ENCODE data around the gene GALNT1. TPM values are rescaled to one million over a fixed set of nuclear protein-coding genes. Genes with fewer than 3 reads are reported as not detected.

The GALNT1 gene
- total RNA-seq, 1 experiment from 2014 or later: 77.9 TPM

GRCh38 chr18:35590935-35591334 lies 9.4 kb downstream of the GALNT1 start:
- Histone ChIP-seq H3K4me1 (ENCODE audit: insufficient read depth, low read length) (0 out of 2 replicates have a peak, but pooled peaks cover 2% of the 10 kb centered on the region), H2BK20ac (ENCODE audit: low read depth, low read length, poor library complexity, severe bottlenecking) (no peak overlapping the region), H2AK5ac (ENCODE audit: insufficient read length, low read length) (no peak overlapping the region), H2BK15ac (ENCODE audit: low read depth, low read length) (no peak overlapping the region), H4K5ac (ENCODE audit: insufficient read length, low read depth, low read length) (no peak overlapping the region), H4K91ac (ENCODE audit: insufficient read length, low read depth, low read length) (no peak overlapping the region), H2BK5ac (ENCODE audit: insufficient read length, low read length) (no peak overlapping the region), H3K79me1 (ENCODE audit: insufficient read depth, low read depth, low read length, poor library complexity, severe bottlenecking) (peaks cover under 1% of the 10 kb centered on the region), H3K9me3 (ENCODE audit: control insufficient read depth, low read depth, low read length) (no peaks in the 10 kb centered on the region), H3K23ac (ENCODE audit: insufficient read length, low read depth, low read length) (no peak overlapping the region), H2BK12ac (ENCODE audit: insufficient read length, low read depth, low read length) (no peak overlapping the region), H4K8ac (replicated peaks; ENCODE audit: insufficient read length, low read depth, low read length) (no peak overlapping the region), H3K56ac (ENCODE audit: insufficient read length, low read depth, low read length) (no peak overlapping the region), H3K27ac (ENCODE audit: insufficient read length, low read depth, low read length) (no peak overlapping the region), H3K18ac (ENCODE audit: insufficient read length, low read depth, low read length) (no peak overlapping the region), H3K27me3 (ENCODE audit: insufficient read depth, low read length) (no peaks in the 10 kb centered on the region), H3K4ac (ENCODE audit: low read depth, low read length) (no peak overlapping the region), H3K23me2 (ENCODE audit: insufficient read length, low read depth, low read length, poor library complexity, severe bottlenecking) (no peaks in the 10 kb centered on the region), H2AFZ (ENCODE audit: low read length) (no peak overlapping the region), H3K14ac (ENCODE audit: insufficient read depth, low read length) (no peak overlapping the region), H2BK120ac (ENCODE audit: low read depth, low read length, poor library complexity, severe bottlenecking) (no peak overlapping the region), H3T11ph (ENCODE audit: low read length) (no peak overlapping the region), H3K4me2 (ENCODE audit: insufficient read depth, insufficient read length, low read length) (no peak overlapping the region), H3K79me2 (ENCODE audit: insufficient read depth, low read length) (peaks cover 35% of the 10 kb centered on the region; the same call in 1 of the 2 replicates), H3K9ac (ENCODE audit: extremely low read depth, insufficient read length, low read length) (no peak overlapping the region), H4K20me1 (ENCODE audit: control insufficient read depth, insufficient read depth, insufficient read length) (no peaks in the 10 kb centered on the region)
- H3K9me3 Mint-ChIP-seq: peaks cover 9 to 26% of the 10 kb centered on the region in 2 experiments
- H3K36me3 Mint-ChIP-seq (ENCODE audit: insufficient read depth in 1 of 3, low read depth in 3 of 3): peaks cover 8 to 24% (median 23%) of the 10 kb centered on the region in 3 experiments
- DNase-seq: no peak
- H3K4me3 Mint-ChIP-seq: no peak overlapping the region
- H3K4me1 Mint-ChIP-seq: peaks cover 28 to 32% of the 10 kb centered on the region in 2 experiments
- no peak overlapping the region for H3K27ac Mint-ChIP-seq
- no CpG with 5 or more reads among the region's 1 CpG for WGBS (ENCODE audit: extremely low coverage, insufficient read length, low lambda C conversion rate)
- no peaks in the 10 kb centered on the region for H3K27me3 Mint-ChIP-seq (ENCODE audit: low read depth)
- TF ChIP-seq, protein P1, sequence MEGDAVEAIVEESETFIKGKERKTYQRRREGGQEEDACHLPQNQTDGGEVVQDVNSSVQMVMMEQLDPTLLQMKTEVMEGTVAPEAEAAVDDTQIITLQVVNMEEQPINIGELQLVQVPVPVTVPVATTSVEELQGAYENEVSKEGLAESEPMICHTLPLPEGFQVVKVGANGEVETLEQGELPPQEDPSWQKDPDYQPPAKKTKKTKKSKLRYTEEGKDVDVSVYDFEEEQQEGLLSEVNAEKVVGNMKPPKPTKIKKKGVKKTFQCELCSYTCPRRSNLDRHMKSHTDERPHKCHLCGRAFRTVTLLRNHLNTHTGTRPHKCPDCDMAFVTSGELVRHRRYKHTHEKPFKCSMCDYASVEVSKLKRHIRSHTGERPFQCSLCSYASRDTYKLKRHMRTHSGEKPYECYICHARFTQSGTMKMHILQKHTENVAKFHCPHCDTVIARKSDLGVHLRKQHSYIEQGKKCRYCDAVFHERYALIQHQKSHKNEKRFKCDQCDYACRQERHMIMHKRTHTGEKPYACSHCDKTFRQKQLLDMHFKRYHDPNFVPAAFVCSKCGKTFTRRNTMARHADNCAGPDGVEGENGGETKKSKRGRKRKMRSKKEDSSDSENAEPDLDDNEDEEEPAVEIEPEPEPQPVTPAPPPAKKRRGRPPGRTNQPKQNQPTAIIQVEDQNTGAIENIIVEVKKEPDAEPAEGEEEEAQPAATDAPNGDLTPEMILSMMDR (conservative IDR thresholded peaks at IDR 0.05): no peak
